Measurements from ENCODE around the gene DDX23.
"Not testable (repeated sequence)": the region's sequence is repeated elsewhere in the genome, so short reads cannot be mapped to it uniquely, and the experiment has no call there.

The DDX23 gene

DNA sequence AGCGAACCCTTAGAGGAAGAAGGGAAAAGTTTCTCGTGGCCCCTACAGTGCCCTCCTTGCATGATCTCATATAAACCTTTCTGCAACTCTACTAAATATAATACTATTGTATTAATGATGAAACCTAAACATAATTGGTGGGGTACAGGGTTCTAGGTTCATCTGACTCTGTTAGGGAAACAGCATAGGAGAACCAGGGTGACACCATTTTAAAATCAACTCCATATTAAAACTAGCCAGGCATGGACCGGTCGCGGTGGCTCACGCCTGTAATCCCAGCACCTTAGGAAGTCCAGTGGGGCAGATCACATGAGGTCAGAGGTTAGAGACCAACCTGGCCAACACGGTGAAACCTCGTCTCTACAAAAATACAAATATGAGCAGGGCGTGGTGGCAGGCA is 28.7 kb upstream of the DDX23 start:
- Histone ChIP-seq H3K4me1 (ENCODE audit: control insufficient read depth in 1 of 2, insufficient read depth in 2 of 2, low read length in 2 of 2) (peaks cover 0 to 4% of the 10 kb centered on the region in 2 donors), H3K9me3 (ENCODE audit: control insufficient read depth in 1 of 2, low read length in 2 of 2) (no peaks in the 10 kb centered on the region), H3K4me3 (ENCODE audit: low read depth in 1 of 2, low read length in 2 of 2) (no peak overlapping the region), H3K36me3 (ENCODE audit: control insufficient read depth in 1 of 2, insufficient read depth in 2 of 2, low read length in 2 of 2) (no peaks in the 10 kb centered on the region), H3K27me3 (ENCODE audit: low read depth, low read length) (peaks cover 8% of the 10 kb centered on the region), H3K27ac (ENCODE audit: low read length) (no peak overlapping the region)

DNA sequence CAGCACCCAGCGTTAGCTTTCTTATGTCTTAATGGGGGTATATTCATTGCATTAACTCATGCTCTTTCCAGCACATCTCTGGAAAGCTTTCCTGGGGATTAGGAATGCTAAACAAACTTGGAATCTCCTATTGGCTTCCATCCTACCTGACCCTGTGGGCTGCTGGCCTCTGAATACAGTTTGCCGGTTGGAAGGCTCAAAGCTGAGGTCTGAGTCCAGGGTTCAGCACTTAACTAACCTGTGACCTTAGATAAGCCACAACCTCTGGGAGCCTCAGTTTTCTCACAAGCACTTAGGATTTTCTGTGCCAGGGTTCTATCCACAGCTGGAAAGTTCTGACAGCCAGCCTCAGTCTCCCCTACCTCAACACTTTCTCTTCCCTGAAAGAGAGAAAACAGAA is 26.6 kb upstream of the DDX23 start:
- Histone ChIP-seq H3K27ac (ENCODE audit: low read length) (no peak overlapping the region), H3K27me3 (ENCODE audit: low read depth, low read length) (peaks cover 5% of the 10 kb centered on the region), H3K4me3 (ENCODE audit: low read depth in 1 of 2, low read length in 2 of 2) (no peak overlapping the region), H3K36me3 (ENCODE audit: control insufficient read depth in 1 of 2, insufficient read depth in 2 of 2, low read length in 2 of 2) (no peaks in the 10 kb centered on the region), H3K9me3 (ENCODE audit: control insufficient read depth in 1 of 2, low read length in 2 of 2) (no peaks in the 10 kb centered on the region), H3K4me1 (ENCODE audit: control insufficient read depth in 1 of 2, insufficient read depth in 2 of 2, low read length in 2 of 2) (peaks cover 0 to 4% of the 10 kb centered on the region in 2 donors)

DNA sequence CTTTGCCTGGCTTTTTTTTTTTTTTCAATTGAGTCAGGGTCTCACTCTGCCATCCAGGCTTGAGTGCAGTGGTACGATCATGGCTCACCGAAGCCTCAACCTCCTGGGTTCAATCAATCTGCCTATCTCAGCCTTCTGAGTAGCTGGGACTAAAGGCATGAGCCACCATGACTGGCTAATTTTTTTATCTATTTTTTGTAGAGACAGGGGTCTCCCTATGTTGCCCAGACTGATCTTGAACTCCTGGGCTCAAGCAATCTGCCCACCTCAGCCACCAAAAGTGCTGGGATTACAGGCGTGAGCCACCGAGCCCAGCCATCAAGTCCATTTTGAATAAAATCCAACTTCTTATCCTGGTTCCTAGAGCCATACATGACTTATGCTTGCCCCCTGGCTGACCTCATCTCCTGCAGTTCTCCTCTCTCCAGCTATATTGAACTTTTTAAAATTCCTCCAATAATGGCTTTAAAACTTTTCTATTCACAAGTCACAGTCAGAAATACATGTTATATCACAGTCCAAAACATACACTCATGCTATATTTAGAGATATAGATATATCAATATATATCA is 24.1 kb upstream of the DDX23 start:
- no peak overlapping the region for H3K4me3 ChIP-seq (ENCODE audit: low read depth in 1 of 2, low read length in 2 of 2)
- H3K9me3 ChIP-seq (ENCODE audit: control insufficient read depth in 1 of 2, low read length in 2 of 2), result no peaks in the 10 kb centered on the region
- H3K27me3 ChIP-seq (ENCODE audit: low read depth, low read length), result no peaks in the 10 kb centered on the region
- no peaks in the 10 kb centered on the region for H3K36me3 ChIP-seq (ENCODE audit: control insufficient read depth in 1 of 2, insufficient read depth in 2 of 2, low read length in 2 of 2)
- H3K27ac ChIP-seq (ENCODE audit: low read length), result no peak overlapping the region
- no peaks in the 10 kb centered on the region for H3K4me1 ChIP-seq (ENCODE audit: control insufficient read depth in 1 of 2, insufficient read depth in 2 of 2, low read length in 2 of 2)

DNA sequence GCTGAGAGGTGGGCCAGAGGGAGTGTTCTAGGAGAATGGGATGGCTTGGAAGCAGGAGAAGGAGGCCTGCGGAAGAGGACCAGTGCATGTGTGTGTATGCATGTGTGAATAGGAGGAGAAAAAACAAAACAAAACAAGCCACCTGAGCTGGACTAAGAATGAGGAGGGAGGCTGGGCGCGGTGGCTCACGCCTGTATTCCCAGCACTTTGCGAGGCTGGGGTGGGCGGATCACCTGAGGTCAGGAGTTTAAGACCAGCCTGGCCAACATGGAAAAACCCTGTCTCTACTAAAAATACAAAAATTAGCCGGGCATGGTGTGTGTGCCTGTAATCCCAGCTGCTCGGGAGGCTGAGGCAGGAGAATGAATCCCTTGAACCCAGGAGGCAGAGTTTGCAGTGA is 21.6 kb upstream of the DDX23 start:
- not testable (repeated sequence) for H3K9me3 ChIP-seq (ENCODE audit: control insufficient read depth in 1 of 2, low read length in 2 of 2); H3K4me1 ChIP-seq (ENCODE audit: control insufficient read depth in 1 of 2, insufficient read depth in 2 of 2, low read length in 2 of 2); H3K36me3 ChIP-seq (ENCODE audit: control insufficient read depth in 1 of 2, insufficient read depth in 2 of 2, low read length in 2 of 2); H3K27me3 ChIP-seq (ENCODE audit: low read depth, low read length); H3K27ac ChIP-seq (ENCODE audit: low read length); H3K4me3 ChIP-seq (ENCODE audit: low read depth in 1 of 2, low read length in 2 of 2)

DNA sequence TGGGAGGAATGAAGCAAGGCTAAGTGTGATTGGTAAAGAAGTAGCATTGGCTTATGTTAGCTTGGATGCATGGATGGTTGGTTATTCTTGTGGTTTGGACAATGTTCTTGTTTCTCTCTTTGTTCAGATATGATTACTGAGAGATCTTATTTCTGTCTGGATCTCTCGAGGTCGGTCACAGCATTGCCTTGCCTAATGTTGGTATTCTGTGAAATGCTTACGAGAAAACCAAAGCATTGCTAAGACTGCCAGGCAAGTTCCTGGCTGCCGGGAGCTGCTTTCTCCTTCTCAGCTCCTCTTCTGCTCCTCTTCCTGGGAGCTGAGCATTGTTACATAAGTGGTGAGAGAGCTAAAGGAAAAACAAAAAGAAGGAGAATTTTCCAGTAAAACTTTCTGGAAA is 21.1 kb upstream of the DDX23 start:
- Histone ChIP-seq H3K27me3 (ENCODE audit: low read depth, low read length) (no peaks in the 10 kb centered on the region), H3K4me1 (ENCODE audit: control insufficient read depth in 1 of 2, insufficient read depth in 2 of 2, low read length in 2 of 2) (no peaks in the 10 kb centered on the region), H3K9me3 (ENCODE audit: control insufficient read depth in 1 of 2, low read length in 2 of 2) (no peaks in the 10 kb centered on the region), H3K27ac (ENCODE audit: low read length) (no peak overlapping the region), H3K36me3 (ENCODE audit: control insufficient read depth in 1 of 2, insufficient read depth in 2 of 2, low read length in 2 of 2) (no peaks in the 10 kb centered on the region), H3K4me3 (ENCODE audit: low read depth in 1 of 2, low read length in 2 of 2) (no peak overlapping the region)

DNA sequence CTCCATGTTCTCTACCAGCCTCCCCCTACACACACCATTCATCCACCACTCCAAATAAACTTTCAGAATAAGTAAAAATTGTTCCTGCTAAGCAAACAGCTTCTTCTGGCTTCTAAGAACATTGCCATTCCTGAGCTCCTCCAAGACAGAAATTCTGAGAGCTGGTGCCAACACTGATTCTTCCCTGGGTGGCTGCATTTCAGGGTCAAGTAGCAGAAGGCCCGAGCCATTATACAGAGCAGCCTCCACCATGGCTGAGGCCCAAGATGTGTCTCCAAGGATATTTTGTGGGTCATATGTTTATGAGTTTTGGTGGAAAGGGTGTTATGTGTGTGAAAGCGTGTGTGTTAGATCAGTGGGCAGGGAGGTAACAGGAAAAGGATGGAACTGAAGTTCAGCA is 17.2 kb upstream of the DDX23 start:
- H3K36me3 ChIP-seq (ENCODE audit: control insufficient read depth in 1 of 2, insufficient read depth in 2 of 2, low read length in 2 of 2), result no peaks in the 10 kb centered on the region
- H3K27ac ChIP-seq (ENCODE audit: low read length), result no peak overlapping the region
- no peak overlapping the region for H3K4me3 ChIP-seq (ENCODE audit: low read depth in 1 of 2, low read length in 2 of 2)
- H3K9me3 ChIP-seq (ENCODE audit: control insufficient read depth in 1 of 2, low read length in 2 of 2), result no peaks in the 10 kb centered on the region
- H3K4me1 ChIP-seq (ENCODE audit: control insufficient read depth in 1 of 2, insufficient read depth in 2 of 2, low read length in 2 of 2), result peaks cover 0 to 16% of the 10 kb centered on the region in 2 donors
- peaks cover 9% of the 10 kb centered on the region for H3K27me3 ChIP-seq (ENCODE audit: low read depth, low read length)

DNA sequence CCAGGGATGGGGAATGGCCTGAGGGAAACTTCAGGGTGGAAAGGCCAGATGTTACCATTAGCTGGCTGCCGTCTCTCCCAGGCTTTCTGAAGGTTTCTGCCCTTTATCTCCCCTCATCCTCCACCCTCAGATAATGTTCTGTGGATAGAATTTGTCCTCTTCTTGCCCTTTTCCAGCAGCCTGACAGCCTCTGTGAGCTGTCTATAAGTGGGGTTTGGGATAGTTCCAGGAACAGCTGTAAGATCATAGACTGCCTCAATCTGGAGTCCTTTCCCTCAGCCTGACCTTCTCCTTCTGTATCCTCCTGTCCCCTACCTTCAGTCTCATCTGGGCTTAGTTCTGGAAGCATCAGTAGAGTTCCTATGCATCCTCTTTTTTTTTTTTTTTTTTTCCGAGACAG is 16.5 kb upstream of the DDX23 start:
- no peaks in the 10 kb centered on the region for H3K36me3 ChIP-seq (ENCODE audit: control insufficient read depth in 1 of 2, insufficient read depth in 2 of 2, low read length in 2 of 2)
- peaks cover 0 to 16% of the 10 kb centered on the region in 2 donors for H3K4me1 ChIP-seq (ENCODE audit: control insufficient read depth in 1 of 2, insufficient read depth in 2 of 2, low read length in 2 of 2)
- no peak overlapping the region for H3K4me3 ChIP-seq (ENCODE audit: low read depth in 1 of 2, low read length in 2 of 2)
- H3K27me3 ChIP-seq (ENCODE audit: low read depth, low read length), result peaks cover 9% of the 10 kb centered on the region
- no peaks in the 10 kb centered on the region for H3K9me3 ChIP-seq (ENCODE audit: control insufficient read depth in 1 of 2, low read length in 2 of 2)
- no peak overlapping the region for H3K27ac ChIP-seq (ENCODE audit: low read length)

DNA sequence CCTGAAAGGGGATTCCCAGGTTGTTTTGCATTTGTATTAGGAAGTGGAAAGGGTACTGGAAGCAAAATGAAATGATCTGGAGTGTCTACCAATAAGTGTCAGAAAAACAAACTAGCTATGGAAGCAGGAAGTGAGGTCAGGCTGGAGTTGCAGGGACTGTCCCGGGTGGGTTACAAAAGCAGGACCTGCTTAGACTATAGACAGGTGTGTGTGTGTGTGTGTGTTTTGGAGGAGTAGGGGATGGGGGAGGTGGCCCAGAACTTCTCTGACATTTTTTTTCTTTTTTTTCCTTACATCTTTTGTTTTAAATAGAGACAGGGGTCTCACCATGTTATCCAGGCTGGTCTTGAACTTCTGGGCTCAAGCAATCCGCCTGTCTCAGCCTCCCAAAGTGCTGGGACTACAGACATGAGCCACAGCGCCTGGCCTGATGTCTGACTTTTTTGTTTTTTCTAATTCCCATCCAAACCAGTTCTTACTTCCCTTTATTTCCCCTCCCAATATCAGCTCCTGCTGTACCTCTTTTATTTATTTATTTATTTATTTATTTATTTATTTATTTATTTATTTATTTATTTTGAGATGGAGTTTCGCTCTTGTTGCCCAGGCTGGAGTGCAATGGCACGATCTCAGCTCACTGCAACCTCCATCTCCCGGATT is 14.2 kb upstream of the DDX23 start:
- peaks cover 9% of the 10 kb centered on the region for H3K27me3 ChIP-seq (ENCODE audit: low read depth, low read length)
- H3K27ac ChIP-seq (ENCODE audit: low read length), result no peak overlapping the region
- peak overlapping the region; percentile 81 to 83 for H3K4me3 ChIP-seq (ENCODE audit: low read depth in 1 of 2, low read length in 2 of 2)
- H3K4me1 ChIP-seq (ENCODE audit: control insufficient read depth in 1 of 2, insufficient read depth in 2 of 2, low read length in 2 of 2), result peaks cover 0 to 16% of the 10 kb centered on the region in 2 donors
- no peaks in the 10 kb centered on the region for H3K36me3 ChIP-seq (ENCODE audit: control insufficient read depth in 1 of 2, insufficient read depth in 2 of 2, low read length in 2 of 2)
- H3K9me3 ChIP-seq (ENCODE audit: control insufficient read depth in 1 of 2, low read length in 2 of 2), result no peaks in the 10 kb centered on the region

DNA sequence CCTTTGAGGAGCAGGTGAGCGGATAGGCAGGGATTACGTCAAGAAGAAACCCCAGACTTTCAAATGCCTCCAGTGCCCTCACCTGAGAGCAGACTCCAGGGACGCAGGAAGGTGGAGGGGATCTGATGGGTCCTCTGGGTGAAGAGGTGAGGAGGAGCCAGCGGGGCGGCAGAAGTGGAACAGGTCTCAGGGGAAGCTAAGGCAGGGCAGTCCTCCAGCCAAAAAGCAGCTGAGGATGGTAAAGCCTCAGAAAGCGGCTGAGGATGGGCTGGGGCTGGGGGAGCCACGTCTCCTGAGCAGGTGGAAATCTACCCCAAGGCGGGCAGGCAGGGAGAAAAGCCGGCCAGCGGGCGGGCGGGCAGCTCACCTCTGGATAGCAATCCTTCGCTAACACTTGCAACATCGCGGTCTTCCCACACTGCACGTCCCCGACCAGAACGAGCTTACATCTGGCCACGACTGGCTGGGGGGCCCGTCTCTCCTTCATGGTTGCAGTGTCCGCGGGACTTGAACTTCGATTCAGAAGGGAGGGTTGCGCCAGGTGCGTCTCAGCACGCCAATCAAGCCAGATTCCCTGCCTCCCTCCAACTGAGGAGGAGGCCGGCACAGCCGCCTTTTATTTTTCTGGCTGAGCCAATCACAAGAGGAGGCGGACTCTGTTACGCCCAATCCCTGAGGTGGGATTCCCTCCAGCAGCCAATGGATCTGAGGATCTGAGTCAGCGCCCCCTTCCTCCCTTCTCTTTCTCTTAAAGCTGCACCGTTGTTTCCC is 13.5 kb upstream of the DDX23 start, which contains the start of gene RND1:
Gene RND1, minus strand, starts transcription at position 590 of the 771 bp plus-strand sequence. Its CDS starts 103 bp downstream, at position 487.
- Histone ChIP-seq H3K36me3 (ENCODE audit: control insufficient read depth in 1 of 2, insufficient read depth in 2 of 2, low read length in 2 of 2) (no peaks in the 10 kb centered on the region), H3K4me3 (ENCODE audit: low read depth in 1 of 2, low read length in 2 of 2) (peak within 1 kb of the TSS; percentile 81 to 83), H3K27ac (ENCODE audit: low read length) (no peak within 1 kb of the TSS), H3K9me3 (ENCODE audit: control insufficient read depth in 1 of 2, low read length in 2 of 2) (no peaks in the 10 kb centered on the region), H3K27me3 (ENCODE audit: low read depth, low read length) (peaks cover 9% of the 10 kb centered on the region), H3K4me1 (ENCODE audit: control insufficient read depth in 1 of 2, insufficient read depth in 2 of 2, low read length in 2 of 2) (peaks cover 0 to 16% of the 10 kb centered on the region in 2 donors)

DNA sequence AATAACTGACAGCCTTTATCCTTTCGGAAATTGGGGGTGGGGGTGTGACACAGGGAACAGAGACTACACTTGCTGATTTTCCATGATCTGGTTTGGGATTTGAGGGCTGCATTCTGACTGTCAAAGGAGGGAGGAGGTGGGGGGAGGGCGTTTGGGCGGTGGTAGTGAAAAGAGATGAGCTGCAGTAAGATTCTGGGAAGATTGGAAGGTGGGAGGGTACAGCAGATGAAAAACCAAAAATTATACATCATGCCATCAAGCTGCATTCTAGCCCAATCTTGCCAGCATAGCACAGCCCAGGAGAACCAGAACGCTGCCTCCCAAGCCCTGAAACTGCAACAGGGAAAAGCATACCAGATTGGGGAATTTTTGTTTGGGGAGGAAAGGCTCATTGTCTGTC is 11.3 kb upstream of the DDX23 start:
- peaks cover 0 to 16% of the 10 kb centered on the region in 2 donors for H3K4me1 ChIP-seq (ENCODE audit: control insufficient read depth in 1 of 2, insufficient read depth in 2 of 2, low read length in 2 of 2)
- no peaks in the 10 kb centered on the region for H3K36me3 ChIP-seq (ENCODE audit: control insufficient read depth in 1 of 2, insufficient read depth in 2 of 2, low read length in 2 of 2)
- H3K27me3 ChIP-seq (ENCODE audit: low read depth, low read length), result peaks cover 9% of the 10 kb centered on the region
- H3K4me3 ChIP-seq (ENCODE audit: low read depth in 1 of 2, low read length in 2 of 2), result no peak overlapping the region
- no peaks in the 10 kb centered on the region for H3K9me3 ChIP-seq (ENCODE audit: control insufficient read depth in 1 of 2, low read length in 2 of 2)
- no peak overlapping the region for H3K27ac ChIP-seq (ENCODE audit: low read length)

DNA sequence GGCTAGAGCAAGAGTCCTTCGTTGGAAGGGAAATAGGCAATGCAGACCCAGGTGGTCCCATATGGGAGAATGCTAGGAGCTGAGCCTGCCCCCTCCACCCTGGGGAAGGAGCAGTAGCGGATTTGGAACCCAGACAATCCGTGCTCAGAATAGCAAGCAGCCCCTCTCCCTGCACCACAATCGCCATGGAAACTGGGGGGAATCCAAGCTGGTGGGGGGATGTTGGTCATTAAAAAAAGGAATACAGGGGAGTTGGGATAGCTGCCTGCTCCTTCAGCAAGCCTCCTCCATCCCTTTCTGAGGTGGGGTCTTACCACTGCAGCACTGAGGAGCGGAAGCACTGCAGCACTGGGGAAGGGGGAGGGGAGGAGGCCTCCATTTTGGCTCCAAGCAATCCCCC is 10.8 kb upstream of the DDX23 start:
- no peak overlapping the region for H3K4me3 ChIP-seq (ENCODE audit: low read depth in 1 of 2, low read length in 2 of 2)
- H3K36me3 ChIP-seq (ENCODE audit: control insufficient read depth in 1 of 2, insufficient read depth in 2 of 2, low read length in 2 of 2), result peaks cover 0 to under 1% of the 10 kb centered on the region in 2 donors
- H3K9me3 ChIP-seq (ENCODE audit: control insufficient read depth in 1 of 2, low read length in 2 of 2), result no peaks in the 10 kb centered on the region
- H3K27me3 ChIP-seq (ENCODE audit: low read depth, low read length), result peaks cover 9% of the 10 kb centered on the region
- no peak overlapping the region for H3K27ac ChIP-seq (ENCODE audit: low read length)
- peaks cover 0 to 16% of the 10 kb centered on the region in 2 donors for H3K4me1 ChIP-seq (ENCODE audit: control insufficient read depth in 1 of 2, insufficient read depth in 2 of 2, low read length in 2 of 2)
